ENCODE results near the gene TEP1. TPM values are rescaled to one million over a fixed set of nuclear protein-coding genes. Genes with fewer than 3 reads are reported as not detected.

TEP1 gene
- total RNA-seq, 1 donor from 2014 or later, result 10.4 TPM

- Histone ChIP-seq H3K9me3 (ENCODE audit: control insufficient read depth in 3 of 3, low read length in 3 of 3) (no peaks in the 10 kb centered on the region), H3K27me3 (ENCODE audit: control insufficient read depth in 3 of 3, insufficient read depth in 3 of 3, low read length in 3 of 3) (no peaks in the 10 kb centered on the region), H3K9ac (ENCODE audit: low read depth in 1 of 3, low read length in 3 of 3) (peak overlapping the region in 1 of 3 donors; percentile 92), H3K27ac (ENCODE audit: low read depth, low read length) (peak overlapping the region; percentile 84), H3K36me3 (ENCODE audit: control insufficient read depth in 3 of 3, insufficient read depth in 3 of 3, low read length in 3 of 3) (peaks cover 0 to 7% (median 0%) of the 10 kb centered on the region in 3 donors), H3K4me1 (ENCODE audit: control insufficient read depth in 3 of 3, insufficient read depth in 3 of 3, low read length in 3 of 3) (peaks cover 0 to 6% (median 5%) of the 10 kb centered on the region in 3 donors), H3K4me3 (ENCODE audit: low read length in 3 of 3) (peak overlapping the region; percentile 90 to 99 (median 92))
These were observed 79.8 kb downstream of the TEP1 start for GRCh38 chr14:20333494-20333841.

GRCh38 chr14:20332788-20333493 lies 80.4 kb downstream of the TEP1 start, which contains the start of gene CCNB1IP1:
Gene CCNB1IP1, minus strand, starts transcription at chr14:20333279. Its CDS starts 16,756 bp downstream, at chr14:20316523.
- Histone ChIP-seq H3K4me3 (ENCODE audit: low read length in 3 of 3) (peak within 1 kb of the TSS; percentile 90 to 99 (median 92)), H3K9me3 (ENCODE audit: control insufficient read depth in 3 of 3, low read length in 3 of 3) (no peaks in the 10 kb centered on the region), H3K36me3 (ENCODE audit: control insufficient read depth in 3 of 3, insufficient read depth in 3 of 3, low read length in 3 of 3) (peaks cover 0 to 7% (median 0%) of the 10 kb centered on the region in 3 donors), H3K4me1 (ENCODE audit: control insufficient read depth in 3 of 3, insufficient read depth in 3 of 3, low read length in 3 of 3) (peaks cover 0 to 6% (median 5%) of the 10 kb centered on the region in 3 donors), H3K27me3 (ENCODE audit: control insufficient read depth in 3 of 3, insufficient read depth in 3 of 3, low read length in 3 of 3) (no peaks in the 10 kb centered on the region), H3K27ac (ENCODE audit: low read depth, low read length) (peak within 1 kb of the TSS; percentile 84), H3K9ac (ENCODE audit: low read depth in 1 of 3, low read length in 3 of 3) (peak within 1 kb of the TSS; percentile 85 to 92 (median 86))

- Histone ChIP-seq H3K9ac (ENCODE audit: low read depth in 1 of 3, low read length in 3 of 3) (peak overlapping the region; percentile 85 to 92 (median 86)), H3K36me3 (ENCODE audit: control insufficient read depth in 3 of 3, insufficient read depth in 3 of 3, low read length in 3 of 3) (peaks cover 0 to 7% (median 0%) of the 10 kb centered on the region in 3 donors), H3K27me3 (ENCODE audit: control insufficient read depth in 3 of 3, insufficient read depth in 3 of 3, low read length in 3 of 3) (no peaks in the 10 kb centered on the region), H3K4me1 (ENCODE audit: control insufficient read depth in 3 of 3, insufficient read depth in 3 of 3, low read length in 3 of 3) (peaks cover 0 to 10% (median 5%) of the 10 kb centered on the region in 3 donors), H3K4me3 (ENCODE audit: low read length in 3 of 3) (peak overlapping the region; percentile 90 to 99 (median 92)), H3K9me3 (ENCODE audit: control insufficient read depth in 3 of 3, low read length in 3 of 3) (no peaks in the 10 kb centered on the region), H3K27ac (ENCODE audit: low read depth, low read length) (peak overlapping the region; percentile 84)
These were observed 80.9 kb downstream of the TEP1 start for GRCh38 chr14:20332431-20332787.

GRCh38 chr14:20331053-20331613 lies 82.2 kb downstream of the TEP1 start:
- no peak overlapping the region for H3K4me3 ChIP-seq (ENCODE audit: low read length in 3 of 3)
- no peaks in the 10 kb centered on the region for H3K9me3 ChIP-seq (ENCODE audit: control insufficient read depth in 3 of 3, low read length in 3 of 3)
- H3K27ac ChIP-seq (ENCODE audit: low read depth, low read length), result no peak overlapping the region
- no peak overlapping the region for H3K9ac ChIP-seq (ENCODE audit: low read depth in 1 of 3, low read length in 3 of 3)
- H3K36me3 ChIP-seq (ENCODE audit: control insufficient read depth in 3 of 3, insufficient read depth in 3 of 3, low read length in 3 of 3), result peaks cover 3 to 12% (median 4%) of the 10 kb centered on the region in 3 donors
- peaks cover 0 to 11% (median 5%) of the 10 kb centered on the region in 3 donors for H3K4me1 ChIP-seq (ENCODE audit: control insufficient read depth in 3 of 3, insufficient read depth in 3 of 3, low read length in 3 of 3)
- H3K27me3 ChIP-seq (ENCODE audit: control insufficient read depth in 3 of 3, insufficient read depth in 3 of 3, low read length in 3 of 3), result no peaks in the 10 kb centered on the region

- no peak overlapping the region for H3K9ac ChIP-seq (ENCODE audit: low read depth in 1 of 3, low read length in 3 of 3)
- no peaks in the 10 kb centered on the region for H3K27me3 ChIP-seq (ENCODE audit: control insufficient read depth in 3 of 3, insufficient read depth in 3 of 3, low read length in 3 of 3)
- no peak overlapping the region for H3K4me3 ChIP-seq (ENCODE audit: low read length in 3 of 3)
- no peak overlapping the region for H3K27ac ChIP-seq (ENCODE audit: low read depth, low read length)
- no peaks in the 10 kb centered on the region for H3K9me3 ChIP-seq (ENCODE audit: control insufficient read depth in 3 of 3, low read length in 3 of 3)
- peaks cover 7 to 19% (median 16%) of the 10 kb centered on the region in 3 donors for H3K36me3 ChIP-seq (ENCODE audit: control insufficient read depth in 3 of 3, insufficient read depth in 3 of 3, low read length in 3 of 3)
- H3K4me1 ChIP-seq (ENCODE audit: control insufficient read depth in 3 of 3, insufficient read depth in 3 of 3, low read length in 3 of 3), result peaks cover 0 to 11% (median 5%) of the 10 kb centered on the region in 3 donors
These were observed 83.9 kb downstream of the TEP1 start for GRCh38 chr14:20329355-20329754.

- Histone ChIP-seq H3K4me1 (ENCODE audit: control insufficient read depth in 3 of 3, insufficient read depth in 3 of 3, low read length in 3 of 3) (peaks cover 0 to 11% (median 5%) of the 10 kb centered on the region in 3 donors), H3K36me3 (ENCODE audit: control insufficient read depth in 3 of 3, insufficient read depth in 3 of 3, low read length in 3 of 3) (peaks cover 8 to 20% (median 20%) of the 10 kb centered on the region in 3 donors), H3K27ac (ENCODE audit: low read depth, low read length) (no peak overlapping the region)
These were observed 84.6 kb downstream of the TEP1 start for GRCh38 chr14:20328705-20329104.

GRCh38 chr14:20327005-20327869 lies 86.1 kb downstream of the TEP1 start:
- Histone ChIP-seq H3K9ac (ENCODE audit: low read depth in 1 of 3, low read length in 3 of 3) (peak overlapping the region in 2 of 3 donors; percentile 5 to 15), H3K4me1 (ENCODE audit: control insufficient read depth in 3 of 3, insufficient read depth in 3 of 3, low read length in 3 of 3) (peaks cover 0 to 6% (median 0%) of the 10 kb centered on the region in 3 donors), H3K36me3 (ENCODE audit: control insufficient read depth in 3 of 3, insufficient read depth in 3 of 3, low read length in 3 of 3) (peaks cover 8 to 20% (median 20%) of the 10 kb centered on the region in 3 donors), H3K27me3 (ENCODE audit: control insufficient read depth in 3 of 3, insufficient read depth in 3 of 3, low read length in 3 of 3) (no peaks in the 10 kb centered on the region), H3K4me3 (ENCODE audit: low read length in 3 of 3) (no peak overlapping the region), H3K9me3 (ENCODE audit: control insufficient read depth in 3 of 3, low read length in 3 of 3) (no peaks in the 10 kb centered on the region), H3K27ac (ENCODE audit: low read depth, low read length) (no peak overlapping the region)

More at GRCh38 chr14:20328705-20329104, 84.6 kb downstream of the TEP1 start:
- Histone ChIP-seq H3K9me3 (ENCODE audit: control insufficient read depth in 3 of 3, low read length in 3 of 3) (no peaks in the 10 kb centered on the region), H3K27me3 (ENCODE audit: control insufficient read depth in 3 of 3, insufficient read depth in 3 of 3, low read length in 3 of 3) (no peaks in the 10 kb centered on the region), H3K4me3 (ENCODE audit: low read length in 3 of 3) (no peak overlapping the region), H3K9ac (ENCODE audit: low read depth in 1 of 3, low read length in 3 of 3) (no peak overlapping the region)

- H3K27ac ChIP-seq (ENCODE audit: low read depth, low read length), result no peak overlapping the region
- H3K4me3 ChIP-seq (ENCODE audit: low read length in 3 of 3), result no peak overlapping the region
- no peaks in the 10 kb centered on the region for H3K27me3 ChIP-seq (ENCODE audit: control insufficient read depth in 3 of 3, insufficient read depth in 3 of 3, low read length in 3 of 3)
- no peaks in the 10 kb centered on the region for H3K4me1 ChIP-seq (ENCODE audit: control insufficient read depth in 3 of 3, insufficient read depth in 3 of 3, low read length in 3 of 3)
- peaks cover 29 to 46% (median 44%) of the 10 kb centered on the region in 3 donors for H3K36me3 ChIP-seq (ENCODE audit: control insufficient read depth in 3 of 3, insufficient read depth in 3 of 3, low read length in 3 of 3)
- H3K9ac ChIP-seq (ENCODE audit: low read depth in 1 of 3, low read length in 3 of 3), result no peak overlapping the region
- H3K9me3 ChIP-seq (ENCODE audit: control insufficient read depth in 3 of 3, low read length in 3 of 3), result no peaks in the 10 kb centered on the region
These were observed 95.6 kb downstream of the TEP1 start for GRCh38 chr14:20317720-20318119.

Data from skeletal muscle tissue (tissue), 4 donors.